Measurements from ENCODE around the gene NETO1.

NETO1 gene

DNA sequence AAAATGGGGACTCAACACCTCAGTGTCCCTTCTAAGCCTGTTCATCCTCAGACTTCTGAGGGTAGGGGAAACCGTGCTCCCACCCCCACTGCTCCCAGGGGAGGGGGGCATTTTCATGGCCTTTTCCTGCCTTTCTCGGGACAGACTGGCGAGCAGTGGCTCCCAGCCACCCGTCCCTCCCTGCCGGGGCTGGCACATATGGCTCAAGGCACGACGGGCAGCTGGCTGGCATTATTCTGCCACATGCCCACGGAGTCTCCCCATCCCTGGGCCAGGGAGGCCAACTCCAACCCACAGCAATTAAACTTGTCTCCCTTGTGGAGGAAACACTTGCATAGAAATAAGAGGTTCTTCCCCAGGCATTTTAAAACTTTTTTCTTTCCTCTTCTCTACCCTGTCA is 175.2 kb downstream of the NETO1 start:
- no peaks in the 10 kb centered on the region for H3K36me3 ChIP-seq (ENCODE audit: insufficient read depth, low read length)
- no peaks in the 10 kb centered on the region for H3K9me3 ChIP-seq (ENCODE audit: insufficient read depth, low read depth, low read length)
- H3K79me2 ChIP-seq (ENCODE audit: insufficient read depth, low read length), result no peaks in the 10 kb centered on the region
- H3K9me2 ChIP-seq (replicated peaks; ENCODE audit: low read depth, low read length), result no peaks in the 10 kb centered on the region
- no peak overlapping the region for H3K4me3 ChIP-seq (ENCODE audit: low read length, poor library complexity, severe bottlenecking)
- no peaks in the 10 kb centered on the region for H3K27me3 ChIP-seq (ENCODE audit: insufficient read depth, low read length, poor library complexity, severe bottlenecking)
- no peaks in the 10 kb centered on the region for H4K20me1 ChIP-seq (ENCODE audit: insufficient read depth, low read length, poor library complexity, severe bottlenecking)
- H2AFZ ChIP-seq (ENCODE audit: low read length), result no peak overlapping the region
- no peaks in the 10 kb centered on the region for H3K4me1 ChIP-seq (ENCODE audit: insufficient read depth, low read length, poor library complexity, severe bottlenecking)
- no peak for TF ChIP-seq EZH2phosphoT487 (IDR thresholded peaks at IDR 0.05; ENCODE audit: borderline replicate concordance)
- TF ChIP-seq, protein P1, sequence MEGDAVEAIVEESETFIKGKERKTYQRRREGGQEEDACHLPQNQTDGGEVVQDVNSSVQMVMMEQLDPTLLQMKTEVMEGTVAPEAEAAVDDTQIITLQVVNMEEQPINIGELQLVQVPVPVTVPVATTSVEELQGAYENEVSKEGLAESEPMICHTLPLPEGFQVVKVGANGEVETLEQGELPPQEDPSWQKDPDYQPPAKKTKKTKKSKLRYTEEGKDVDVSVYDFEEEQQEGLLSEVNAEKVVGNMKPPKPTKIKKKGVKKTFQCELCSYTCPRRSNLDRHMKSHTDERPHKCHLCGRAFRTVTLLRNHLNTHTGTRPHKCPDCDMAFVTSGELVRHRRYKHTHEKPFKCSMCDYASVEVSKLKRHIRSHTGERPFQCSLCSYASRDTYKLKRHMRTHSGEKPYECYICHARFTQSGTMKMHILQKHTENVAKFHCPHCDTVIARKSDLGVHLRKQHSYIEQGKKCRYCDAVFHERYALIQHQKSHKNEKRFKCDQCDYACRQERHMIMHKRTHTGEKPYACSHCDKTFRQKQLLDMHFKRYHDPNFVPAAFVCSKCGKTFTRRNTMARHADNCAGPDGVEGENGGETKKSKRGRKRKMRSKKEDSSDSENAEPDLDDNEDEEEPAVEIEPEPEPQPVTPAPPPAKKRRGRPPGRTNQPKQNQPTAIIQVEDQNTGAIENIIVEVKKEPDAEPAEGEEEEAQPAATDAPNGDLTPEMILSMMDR (conservative IDR thresholded peaks at IDR 0.05; ENCODE audit: low read length), result no peak
- H3K4me2 ChIP-seq (ENCODE audit: low read depth, low read length, poor library complexity, severe bottlenecking), result no peak overlapping the region
- H3F3A ChIP-seq (ENCODE audit: low read depth), result no peaks in the 10 kb centered on the region
- no peak overlapping the region for H3K9ac ChIP-seq (ENCODE audit: low read depth, low read length, poor library complexity, severe bottlenecking)

Data from Loucy (cell line).